GM10248 (cell line): Measurements from ENCODE around the gene CPXM2.

Experiments used
- CTCF ChIA-PET: fragments of 300-600 bp; sonication (Branson Sonifier 250); formaldehyde crosslinking; extraction: SDS; loops from one replicate; lab custom pipeline; 2021; ENCODE audit warnings: antibody characterized with exemption; lab: Yijun Ruan, JAX
- POLR2A ChIA-PET: fragments of 350-650 bp; sonication (Branson Sonifier 250); formaldehyde crosslinking; extraction: SDS; loops from one replicate; lab custom pipeline; 2020; ENCODE audit warnings: antibody characterized with exemption; lab: Yijun Ruan, JAX
- DNase-seq: peaks from one replicate; pipeline ENCODE4 v3.0.0; 2012; ENCODE audit errors: extremely low spot score
- TF ChIP-seq, protein P1 (sequence below): IDR thresholded peaks from 2 replicates; pipeline ENCODE4 v1.5.1; 2012; ENCODE audit warnings: mild to moderate bottlenecking, low read depth; ENCODE audit errors: extremely low read depth, missing control alignments, control extremely low read depth

CPXM2 gene

DNA sequence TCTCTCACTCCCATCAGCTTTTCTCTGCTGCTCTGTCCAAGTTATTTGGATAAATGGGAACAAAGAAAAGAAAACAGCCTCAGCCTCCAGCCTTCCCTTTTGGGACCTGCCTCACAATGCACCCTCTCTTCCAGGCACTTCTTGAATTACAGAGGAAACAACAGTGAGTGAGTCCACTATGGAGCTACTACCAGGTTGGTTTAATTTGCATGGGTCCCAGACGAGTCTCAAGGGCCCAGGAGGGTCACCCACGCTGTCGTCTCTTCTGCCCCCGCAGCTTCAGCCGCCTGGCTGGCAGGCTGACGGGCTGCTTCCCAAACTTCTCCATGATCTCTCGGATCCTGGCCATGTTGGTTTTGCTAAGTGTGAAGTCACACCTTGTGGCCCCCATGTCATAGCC is 145.1 kb downstream of the CPXM2 start:
- POLR2A ChIA-PET, result no interaction called here
- TF ChIP-seq, protein P1, sequence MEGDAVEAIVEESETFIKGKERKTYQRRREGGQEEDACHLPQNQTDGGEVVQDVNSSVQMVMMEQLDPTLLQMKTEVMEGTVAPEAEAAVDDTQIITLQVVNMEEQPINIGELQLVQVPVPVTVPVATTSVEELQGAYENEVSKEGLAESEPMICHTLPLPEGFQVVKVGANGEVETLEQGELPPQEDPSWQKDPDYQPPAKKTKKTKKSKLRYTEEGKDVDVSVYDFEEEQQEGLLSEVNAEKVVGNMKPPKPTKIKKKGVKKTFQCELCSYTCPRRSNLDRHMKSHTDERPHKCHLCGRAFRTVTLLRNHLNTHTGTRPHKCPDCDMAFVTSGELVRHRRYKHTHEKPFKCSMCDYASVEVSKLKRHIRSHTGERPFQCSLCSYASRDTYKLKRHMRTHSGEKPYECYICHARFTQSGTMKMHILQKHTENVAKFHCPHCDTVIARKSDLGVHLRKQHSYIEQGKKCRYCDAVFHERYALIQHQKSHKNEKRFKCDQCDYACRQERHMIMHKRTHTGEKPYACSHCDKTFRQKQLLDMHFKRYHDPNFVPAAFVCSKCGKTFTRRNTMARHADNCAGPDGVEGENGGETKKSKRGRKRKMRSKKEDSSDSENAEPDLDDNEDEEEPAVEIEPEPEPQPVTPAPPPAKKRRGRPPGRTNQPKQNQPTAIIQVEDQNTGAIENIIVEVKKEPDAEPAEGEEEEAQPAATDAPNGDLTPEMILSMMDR, result no peak
- CTCF ChIA-PET, result interaction anchor here (1.2 kb wide), 1 partner anchor 10 kb away, joined by 4 read pairs; no protein-coding TSS in a partner anchor
- no peak for DNase-seq

DNA sequence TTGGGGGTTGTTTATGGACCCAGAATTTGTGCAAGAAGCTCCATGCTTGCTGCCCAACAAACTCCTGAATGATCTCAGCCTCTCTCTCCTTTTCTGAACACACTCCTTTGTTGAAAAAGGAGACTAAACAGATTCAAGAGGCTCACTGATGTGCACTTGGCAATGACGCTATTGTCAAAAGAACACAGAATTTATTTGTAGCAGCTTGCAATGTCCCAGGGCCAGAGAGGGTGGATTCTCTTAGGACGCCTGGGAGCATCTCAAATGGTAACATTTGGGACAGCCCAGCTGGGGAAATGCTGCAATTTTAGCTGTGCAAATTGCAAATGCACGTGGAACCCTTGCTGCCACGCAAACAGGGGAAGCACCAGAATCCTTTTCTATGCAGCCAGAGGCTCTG is 145.5 kb downstream of the CPXM2 start:
- TF ChIP-seq, protein P1, result no peak
- CTCF ChIA-PET, result interaction anchor here (1.2 kb wide), 1 partner anchor 11 kb away, joined by 4 read pairs; no protein-coding TSS in a partner anchor
- POLR2A ChIA-PET, result no interaction called here
- DNase-seq, result no peak

DNA sequence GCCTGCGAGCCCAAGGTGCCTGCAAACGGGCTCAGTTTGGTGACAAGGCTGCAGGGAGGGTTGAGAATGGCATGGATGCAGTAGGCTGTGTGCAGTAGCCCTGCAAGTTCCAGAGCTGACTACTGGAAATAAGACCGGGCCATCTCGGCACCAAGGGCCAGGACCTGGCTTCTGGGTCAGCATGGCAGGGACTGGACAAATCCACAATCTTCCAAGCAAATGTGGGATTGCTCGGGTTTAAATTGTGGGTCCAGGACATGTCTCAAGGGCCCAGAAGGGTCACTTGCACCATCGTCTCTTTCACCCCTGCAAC is 147.4 kb downstream of the CPXM2 start:
- ChIA-PET POLR2A (no interaction called here), CTCF (interaction anchor here (1.9 kb wide), 1 partner anchor 13 kb away, joined by 4 read pairs; no protein-coding TSS in a partner anchor)
- no peak for DNase-seq
- TF ChIP-seq, protein P1, result no peak

DNA sequence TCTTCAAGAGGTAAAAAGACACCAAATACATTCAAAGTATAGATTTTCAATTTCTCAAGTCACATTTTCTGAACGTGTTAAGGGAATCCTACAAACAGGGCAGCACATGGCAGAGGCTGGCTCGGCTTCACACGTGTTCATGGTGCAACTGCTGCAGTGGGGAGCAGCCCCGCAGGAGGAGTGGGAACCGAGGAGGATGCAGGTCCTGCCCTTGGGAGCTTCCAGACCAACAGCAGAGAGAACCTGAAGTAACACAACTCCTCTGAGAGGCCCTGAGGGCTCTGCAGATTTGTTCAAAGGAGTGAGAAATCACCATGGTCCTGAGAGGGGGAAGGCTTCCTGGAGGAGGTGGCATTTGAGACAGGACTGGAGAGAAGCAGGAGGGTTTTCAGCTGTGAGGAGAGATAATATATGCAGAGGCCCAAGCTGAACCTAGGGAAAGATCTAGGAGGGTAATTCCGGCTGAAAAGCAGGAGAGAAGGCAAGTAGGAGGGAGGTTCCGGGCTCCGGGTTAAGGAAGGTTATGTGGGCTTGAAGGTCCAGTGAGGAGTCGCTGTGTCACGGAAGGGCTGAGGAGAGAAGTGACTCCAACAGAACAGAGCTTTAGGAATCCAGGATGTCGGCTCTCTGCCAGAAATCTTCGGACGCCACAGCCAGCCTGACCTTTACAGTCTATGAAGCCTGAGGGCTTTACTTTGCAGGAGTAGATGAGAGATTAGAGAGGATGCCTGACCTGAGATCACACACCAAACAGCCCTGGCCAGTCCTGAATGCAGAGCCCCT is 148.0 kb downstream of the CPXM2 start:
- no peak for DNase-seq
- ChIA-PET POLR2A (no interaction called here), CTCF (interaction anchor here (1.1 to 1.9 kb wide), 3 partner anchors 11 to 223 kb away, joined by 4 to 5 read pairs (median 4); no protein-coding TSS in a partner anchor)
- TF ChIP-seq, protein P1, result no peak

DNA sequence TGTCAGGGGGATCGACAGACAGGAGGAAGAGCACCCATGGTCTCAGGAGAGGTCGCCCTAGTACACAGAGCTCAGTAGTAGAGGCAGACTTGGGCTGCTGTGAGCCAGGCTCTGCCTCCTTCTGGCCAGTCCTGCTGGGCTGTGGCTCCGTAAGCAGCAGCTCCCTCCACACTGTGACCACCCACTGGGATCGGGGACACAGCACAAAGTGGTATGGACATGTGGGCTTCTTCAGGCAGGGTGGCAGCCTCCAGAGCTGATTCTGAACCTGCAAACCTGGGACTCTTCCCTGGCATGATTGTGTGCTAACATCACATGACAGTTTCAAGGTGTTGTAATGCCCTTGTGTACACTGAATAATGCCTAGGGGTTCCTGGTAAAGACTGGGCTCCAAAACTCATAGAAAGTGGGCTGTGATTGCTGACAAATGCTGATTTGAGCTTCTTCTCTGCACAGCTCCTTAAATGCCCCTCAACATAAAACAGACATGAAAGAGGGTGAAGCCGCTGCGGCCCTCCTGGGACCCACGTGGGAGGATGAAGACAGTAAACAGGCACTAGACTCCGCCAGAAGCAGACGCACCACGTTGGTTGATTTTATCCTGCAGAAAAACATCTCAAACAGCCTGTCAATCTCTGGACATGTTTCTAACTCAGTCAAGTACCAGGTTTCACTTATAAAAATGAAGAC is 148.7 kb downstream of the CPXM2 start:
- POLR2A ChIA-PET, result no interaction called here
- TF ChIP-seq, protein P1, result no peak
- DNase-seq, result no peak
- CTCF ChIA-PET, result interaction anchor here (1.1 to 1.5 kb wide), 2 partner anchors 10 to 224 kb away, joined by 4 to 5 read pairs; no protein-coding TSS in a partner anchor

DNA sequence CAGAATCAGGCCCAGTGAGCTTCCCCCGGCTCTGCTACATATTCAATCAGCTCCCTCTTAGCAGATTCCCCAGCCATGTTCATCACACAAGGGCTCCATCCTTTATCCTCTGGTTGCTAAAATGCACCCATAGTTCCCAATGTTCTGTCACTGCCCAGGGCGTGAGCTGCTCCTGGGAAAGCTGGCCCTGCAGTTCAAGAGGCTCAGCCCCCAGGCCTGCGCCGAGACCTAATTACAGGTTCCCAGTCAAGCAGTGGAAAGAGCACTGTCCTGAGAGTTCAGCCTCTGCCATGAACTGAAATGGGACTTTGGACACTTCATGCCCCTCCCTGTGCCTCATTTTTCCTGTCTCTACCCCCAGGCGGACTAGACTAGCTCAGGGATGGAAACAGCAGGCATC is 149.9 kb downstream of the CPXM2 start:
- ChIA-PET CTCF (interaction anchor here (0.8 to 1.5 kb wide), 2 partner anchors 225 kb away, joined by 3 to 5 read pairs; no protein-coding TSS in a partner anchor), POLR2A (no interaction called here)
- TF ChIP-seq, protein P1, result no peak
- DNase-seq, result no peak
